Fibroblast of lung (primary cell): ENCODE data around the gene FGD2. TPM values are rescaled to one million over a fixed set of nuclear protein-coding genes. Genes with fewer than 3 reads are reported as not detected.

Experiments used
- DNase-seq, 2 donors: peaks; one replicate each; pipeline versions ENCODE4 v3.0.0 to v3.0.0-alpha.2; 2010; ENCODE audit warnings: low read depth in 2 of 2
- H2AFZ ChIP-seq: 2 replicates; pipeline ENCODE4 v1.5.1; 2012; ENCODE audit warnings: low read length, control low read depth, inconsistent platforms
- H3K27ac ChIP-seq: 2 replicates; pipeline ENCODE4 v1.5.1; 2011; ENCODE audit warnings: low read length, control low read depth; ENCODE audit not compliant: insufficient read depth
- H3K27me3 ChIP-seq: 2 replicates; pipeline ENCODE4 v1.5.1; 2011; ENCODE audit warnings: mild to moderate bottlenecking, low read length; ENCODE audit not compliant: control insufficient read depth, insufficient read depth
- H3K36me3 ChIP-seq: 2 replicates; pipeline ENCODE4 v1.5.1; 2011; ENCODE audit warnings: low read length; ENCODE audit not compliant: control insufficient read depth, insufficient read depth
- H3K4me1 ChIP-seq: 2 replicates; pipeline ENCODE4 v1.5.1; 2011; ENCODE audit warnings: low read length; ENCODE audit not compliant: control insufficient read depth, insufficient read depth; ENCODE audit errors: extremely low read depth
- H3K4me2 ChIP-seq: 2 replicates; pipeline ENCODE4 v1.5.1; 2011; ENCODE audit warnings: low read length, control low read depth; ENCODE audit not compliant: insufficient read depth; ENCODE audit errors: extremely low read depth
- H3K4me3 ChIP-seq, 4 experiments: fragments of 200-600 bp in 1 of 4; sonication (generic) in 1 of 4; replicated peaks in 1 of 4; 2 replicates each; pipeline ENCODE4 v1.5.1; 2011 to 2016; ENCODE audit warnings: low read length in 4 of 4, low read depth in 3 of 4, mild to moderate bottlenecking in 3 of 4, control low read depth in 2 of 4, inconsistent platforms in 1 of 4, mixed read lengths in 1 of 4; ENCODE audit not compliant: insufficient read depth in 1 of 4; ENCODE audit errors: control extremely low read depth in 1 of 4
- H3K79me2 ChIP-seq: 2 replicates; pipeline ENCODE4 v1.5.1; 2012; ENCODE audit warnings: mild to moderate bottlenecking, low read length, inconsistent platforms; ENCODE audit not compliant: control insufficient read depth, insufficient read depth
- H3K9ac ChIP-seq: 2 replicates; pipeline ENCODE4 v1.5.1; 2011; ENCODE audit warnings: mild to moderate bottlenecking, low read length, control low read depth; ENCODE audit not compliant: insufficient read depth
- H3K9me3 ChIP-seq: 2 replicates; pipeline ENCODE4 v1.5.1; 2012; ENCODE audit warnings: low read depth, low read length; ENCODE audit not compliant: control insufficient read depth, insufficient read depth
- H4K20me1 ChIP-seq: 2 replicates; pipeline ENCODE4 v1.5.1; 2011; ENCODE audit warnings: low read length; ENCODE audit not compliant: control insufficient read depth, insufficient read depth; ENCODE audit errors: extremely low read depth
- CTCF ChIP-seq, 2 donors: IDR thresholded peaks in 1 of 2; conservative IDR thresholded peaks in 1 of 2; 1 replicate in 1 of 2; 2 replicates in 1 of 2; pipeline ENCODE4 v1.5.1; 2011 to 2012; ENCODE audit warnings: low read length in 2 of 2, control low read depth in 1 of 2, inconsistent platforms in 1 of 2, low read depth in 1 of 2, mild to moderate bottlenecking in 1 of 2
- EZH2 ChIP-seq: IDR thresholded peaks from 2 replicates; pipeline ENCODE4 v1.5.1; 2012; ENCODE audit warnings: low read length, control low read depth, mild to moderate bottlenecking; ENCODE audit errors: missing control alignments
- polyA plus RNA-seq, 2 donors: library from polyadenylated mRNA; depleted of rRNA in 1 of 2; stranded (reverse) in 1 of 2; unstranded in 1 of 2; fragments of >200 nt; gene quantifications; 2 replicates each; pipeline ENCODE4 v1.2.1, GENCODE V29; 2011 to 2012; ENCODE audit warnings: missing spikeins in 1 of 2
- total RNA-seq: library from RNA; depleted of rRNA; stranded (reverse); fragments of >200 nt; gene quantifications from 2 replicates; pipeline ENCODE4 v1.2.1, GENCODE V29; 2014

Gene FGD2
- total and polyA plus RNA-seq, 2 donors (not counting 1 experiment from before 2014, with no cell fraction given) = not detected

GRCh38 chr6:36967757-36968156 lies 37.7 kb upstream of the FGD2 start:
- Histone ChIP-seq H3K9ac (no peak overlapping the region), H3K79me2 (no peaks in the 10 kb centered on the region), H3K4me3 (no peak overlapping the region), H3K27me3 (no peaks in the 10 kb centered on the region), H4K20me1 (no peaks in the 10 kb centered on the region), H3K4me2 (no peak overlapping the region), H3K9me3 (no peaks in the 10 kb centered on the region), H3K36me3 (peaks cover 34% of the 10 kb centered on the region), H3K4me1 (no peaks in the 10 kb centered on the region), H3K27ac (no peak overlapping the region), H2AFZ (no peak overlapping the region)
- no peak for DNase-seq
- no peak for TF ChIP-seq EZH2
- TF ChIP-seq CTCF (conservative IDR thresholded peaks at IDR 0.05 in 1 of 2, IDR thresholded peaks at IDR 0.05 in 1 of 2; ENCODE audit: low read depth in 1 of 2, low read length in 2 of 2) = no peak

- no peaks in the 10 kb centered on the region for H3K9me3 ChIP-seq
- H3K36me3 ChIP-seq = peaks cover 35% of the 10 kb centered on the region
Measured at GRCh38 chr6:36968266-36968977, 37.0 kb upstream of the FGD2 start.

GRCh38 chr6:36969240-36969691 lies 36.2 kb upstream of the FGD2 start:
- Histone ChIP-seq H3K79me2 (no peaks in the 10 kb centered on the region), H3K4me3 (no peak overlapping the region), H4K20me1 (no peaks in the 10 kb centered on the region), H3K4me2 (no peak overlapping the region), H3K36me3 (peaks cover 37% of the 10 kb centered on the region), H2AFZ (no peak overlapping the region), H3K9ac (no peak overlapping the region), H3K27me3 (no peaks in the 10 kb centered on the region), H3K27ac (no peak overlapping the region), H3K9me3 (no peaks in the 10 kb centered on the region), H3K4me1 (no peaks in the 10 kb centered on the region)
- no peak for DNase-seq
- TF ChIP-seq CTCF (conservative IDR thresholded peaks at IDR 0.05 in 1 of 2, IDR thresholded peaks at IDR 0.05 in 1 of 2; ENCODE audit: low read depth in 1 of 2, low read length in 2 of 2) = no peak
- no peak for TF ChIP-seq EZH2

More at GRCh38 chr6:36968266-36968977, 37.0 kb upstream of the FGD2 start:
- H3K27me3 ChIP-seq = no peaks in the 10 kb centered on the region
- DNase-seq = peak in 1 of 2 donors; percentile 46
- no peak overlapping the region for H3K27ac ChIP-seq
- no peak for TF ChIP-seq EZH2
- TF ChIP-seq CTCF (conservative IDR thresholded peaks at IDR 0.05 in 1 of 2, IDR thresholded peaks at IDR 0.05 in 1 of 2; ENCODE audit: low read depth in 1 of 2, low read length in 2 of 2) = no peak
- H3K4me1 ChIP-seq = no peaks in the 10 kb centered on the region
- H3K4me3 ChIP-seq = no peak overlapping the region
- H3K9ac ChIP-seq = no peak overlapping the region
- no peak overlapping the region for H3K4me2 ChIP-seq
- no peaks in the 10 kb centered on the region for H3K79me2 ChIP-seq
- H4K20me1 ChIP-seq = no peaks in the 10 kb centered on the region
- H2AFZ ChIP-seq = no peak overlapping the region
